ENCODE results near the gene KREMEN1.
"Not testable (repeated sequence)": the region's sequence is repeated elsewhere in the genome, so short reads cannot be mapped to it uniquely, and the experiment has no call there.

KREMEN1 gene

DNA sequence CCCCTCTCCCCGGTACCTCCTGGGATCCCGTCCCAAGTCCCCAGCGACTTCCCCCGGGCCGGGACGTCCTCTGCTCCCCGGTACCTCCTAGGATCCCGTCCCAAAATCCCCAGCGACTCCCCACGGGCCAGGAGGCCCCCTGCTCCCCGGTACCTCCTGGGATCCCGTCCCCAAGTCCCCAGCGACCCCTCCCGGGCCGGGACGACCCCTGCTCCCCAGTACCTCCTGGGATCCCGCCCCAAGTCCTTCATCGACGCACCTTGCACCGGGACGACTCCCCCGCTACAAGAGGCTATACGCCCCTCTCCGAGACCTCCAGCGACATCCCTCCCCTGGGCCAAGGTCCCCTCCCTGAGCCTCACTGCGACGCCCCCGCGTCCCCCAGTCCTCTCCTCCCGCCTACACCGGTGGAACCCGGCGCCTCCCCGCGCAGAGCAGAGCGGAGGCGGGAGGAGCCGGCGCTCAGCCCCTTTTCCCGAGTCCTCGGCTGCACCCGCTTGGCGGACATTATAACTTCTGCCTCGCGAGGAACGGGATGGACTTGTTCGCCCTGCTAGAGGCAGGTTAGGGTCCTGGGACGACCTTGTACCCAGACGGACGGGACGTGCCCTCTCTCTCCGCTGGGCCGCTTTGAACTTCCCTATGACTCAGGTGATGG, 912 bp downstream of the KREMEN1 start:
- in situ Hi-C loops (cut with MboI; ENCODE audit: low sequenced_read_pairs) = no loop called here

DNA sequence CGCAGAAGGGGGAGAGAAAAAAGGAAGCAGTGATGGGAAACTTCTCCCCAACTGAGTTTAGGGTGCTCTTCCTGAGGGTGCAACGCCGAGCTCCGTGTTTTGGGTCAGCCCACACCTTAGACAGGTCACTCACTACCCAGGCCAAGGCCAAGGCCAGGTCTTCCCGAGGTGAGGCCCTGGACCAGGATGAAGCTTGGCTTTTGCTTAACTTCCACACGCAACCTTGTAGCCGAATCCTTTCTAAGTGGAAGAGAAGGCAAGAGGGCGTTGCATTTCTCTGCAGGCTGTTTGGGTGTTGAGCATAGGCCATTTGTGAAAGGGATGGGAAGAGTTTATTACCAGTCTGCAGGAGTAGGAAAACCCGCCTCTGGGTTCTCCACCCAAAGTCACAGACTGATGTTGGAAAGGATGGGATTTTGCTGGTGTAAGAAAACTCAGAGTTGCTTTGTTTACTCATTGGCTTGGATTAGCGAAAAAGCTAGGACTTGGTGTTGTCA, 1.5 kb downstream of the KREMEN1 start:
- in situ Hi-C loops (cut with MboI; ENCODE audit: low sequenced_read_pairs) = no loop called here

DNA sequence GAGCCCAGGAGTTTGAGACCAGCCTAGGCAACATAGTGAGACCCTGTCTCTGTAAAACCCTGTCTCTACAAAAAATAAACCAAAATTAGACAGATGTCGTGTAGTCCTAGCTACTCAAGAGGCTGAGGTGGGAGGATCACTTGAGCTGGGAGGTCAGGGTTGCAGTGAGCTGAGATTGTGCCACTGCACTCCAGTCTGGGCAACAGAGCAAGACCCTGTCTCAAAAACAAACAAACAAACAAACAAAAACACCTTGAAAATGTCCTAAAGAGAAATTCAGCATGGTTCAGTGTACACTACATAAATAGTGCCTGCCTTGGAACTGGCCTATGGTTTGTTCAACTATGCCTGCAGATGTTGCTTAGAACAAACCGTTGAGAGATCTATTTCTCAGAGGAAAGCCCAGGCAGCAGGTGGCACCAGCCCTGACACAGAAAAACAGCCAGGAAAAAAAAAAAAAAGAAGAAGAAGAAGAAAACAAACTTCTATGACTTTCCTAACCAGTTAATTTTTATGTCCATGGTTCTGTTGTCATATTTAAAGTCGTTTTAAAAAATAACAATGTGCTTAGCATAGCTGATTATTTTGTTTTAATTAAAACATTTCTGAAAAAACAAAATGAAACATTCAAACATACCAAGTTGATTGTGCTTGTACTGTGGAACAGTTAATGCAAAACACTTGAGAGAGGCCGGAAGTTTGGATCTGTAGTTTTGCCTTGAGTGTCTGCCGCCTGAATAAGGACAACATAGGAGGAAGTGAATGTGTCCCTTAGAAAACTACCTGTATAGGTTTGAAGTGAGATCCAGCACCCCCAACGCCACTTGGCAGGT, 5.4 kb downstream of the KREMEN1 start:
- in situ Hi-C loops (cut with MboI; ENCODE audit: low sequenced_read_pairs) = no loop called here

DNA sequence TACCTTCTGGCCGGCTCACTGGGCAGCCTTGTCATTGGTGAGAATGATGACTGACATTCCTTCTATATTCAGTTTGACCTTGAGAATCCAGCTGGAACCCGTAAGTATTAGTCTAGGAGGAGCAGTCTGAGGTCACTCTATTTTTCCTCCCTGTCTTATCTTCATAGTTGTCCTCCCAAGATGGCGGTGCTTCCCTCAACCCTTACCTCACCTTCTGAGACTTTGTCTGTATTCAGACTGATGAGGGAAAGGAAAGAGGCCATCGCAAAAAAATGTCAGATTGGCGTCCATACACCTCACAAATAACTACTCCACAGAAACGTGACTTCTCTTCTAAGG, 6.0 kb downstream of the KREMEN1 start:
- in situ Hi-C loops (cut with MboI; ENCODE audit: low sequenced_read_pairs) = no loop called here

DNA sequence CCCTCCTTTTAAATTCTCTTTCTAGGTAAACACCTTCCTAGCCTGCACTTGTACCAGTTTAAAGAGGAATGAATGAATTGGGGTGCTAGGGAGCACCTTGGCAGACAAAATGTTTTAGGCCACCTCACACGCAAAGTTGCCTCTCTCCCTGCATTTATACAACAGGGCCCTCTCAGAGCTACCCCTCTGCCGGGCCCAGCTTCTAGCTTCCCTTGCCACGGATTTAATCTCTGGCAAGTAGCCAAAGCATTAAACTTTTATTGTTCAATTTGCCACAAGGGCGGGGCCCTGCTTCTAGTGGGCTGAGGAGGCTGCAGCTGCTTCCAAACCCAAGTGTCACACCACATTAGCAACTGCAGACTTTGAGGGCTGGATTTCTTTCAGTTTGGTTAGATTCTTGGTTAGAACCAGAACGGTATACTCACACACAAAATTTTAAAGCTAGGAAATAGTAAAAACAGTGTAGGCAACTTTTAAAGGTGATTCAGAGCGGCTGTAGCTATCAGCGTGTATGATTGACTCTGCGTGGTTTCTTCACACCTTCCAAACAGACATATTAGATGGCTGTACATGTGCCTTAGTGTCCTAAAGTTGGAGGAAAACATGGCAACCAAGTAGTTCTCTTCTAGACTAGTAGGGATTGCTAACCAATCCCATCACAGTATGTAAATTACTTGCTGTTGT, 6.5 kb downstream of the KREMEN1 start:
- in situ Hi-C loops (cut with MboI; ENCODE audit: low sequenced_read_pairs) = no loop called here

DNA sequence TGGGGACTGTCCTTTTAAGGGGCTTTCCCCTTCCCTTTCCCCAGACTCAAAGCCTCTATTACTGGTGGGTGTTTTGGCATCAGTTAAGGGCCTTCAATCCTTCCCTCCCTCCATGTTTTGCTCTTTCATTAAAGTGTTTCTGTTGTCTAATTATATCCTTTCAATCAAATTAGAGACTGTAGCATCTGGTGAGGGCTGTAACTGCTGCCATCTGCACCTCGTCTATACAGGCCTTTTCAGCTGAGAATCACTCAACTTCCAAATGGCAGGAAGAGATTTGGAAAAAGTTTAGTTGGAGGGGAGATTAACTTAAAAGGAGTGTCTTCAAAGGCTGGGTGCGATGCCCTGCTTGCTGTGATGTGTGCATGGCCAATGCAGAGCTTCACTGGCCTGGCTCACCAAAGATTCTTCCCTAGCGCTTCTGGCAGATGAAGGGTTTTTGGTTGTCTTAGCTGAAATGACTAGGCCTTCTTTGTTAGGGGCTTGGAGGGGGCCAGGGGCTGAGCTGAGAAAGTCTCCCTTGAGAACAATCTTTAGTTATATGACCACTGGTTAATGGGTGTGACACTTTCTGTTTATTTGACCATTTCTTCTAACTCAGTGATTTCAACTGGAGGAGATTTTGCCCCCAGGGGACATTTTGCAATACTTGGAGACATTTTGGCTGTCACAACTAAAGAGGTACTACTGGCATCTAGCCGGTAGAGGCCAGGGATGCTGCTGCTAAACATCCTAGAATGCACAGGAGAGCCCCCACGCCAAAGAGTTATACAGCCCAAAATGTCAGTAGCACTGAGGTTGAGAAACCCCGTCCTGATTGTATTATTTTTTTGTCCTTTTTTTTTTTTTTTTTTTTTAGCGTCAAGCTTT, 7.5 kb downstream of the KREMEN1 start:
- in situ Hi-C loops (cut with MboI; ENCODE audit: low sequenced_read_pairs) = no loop called here

DNA sequence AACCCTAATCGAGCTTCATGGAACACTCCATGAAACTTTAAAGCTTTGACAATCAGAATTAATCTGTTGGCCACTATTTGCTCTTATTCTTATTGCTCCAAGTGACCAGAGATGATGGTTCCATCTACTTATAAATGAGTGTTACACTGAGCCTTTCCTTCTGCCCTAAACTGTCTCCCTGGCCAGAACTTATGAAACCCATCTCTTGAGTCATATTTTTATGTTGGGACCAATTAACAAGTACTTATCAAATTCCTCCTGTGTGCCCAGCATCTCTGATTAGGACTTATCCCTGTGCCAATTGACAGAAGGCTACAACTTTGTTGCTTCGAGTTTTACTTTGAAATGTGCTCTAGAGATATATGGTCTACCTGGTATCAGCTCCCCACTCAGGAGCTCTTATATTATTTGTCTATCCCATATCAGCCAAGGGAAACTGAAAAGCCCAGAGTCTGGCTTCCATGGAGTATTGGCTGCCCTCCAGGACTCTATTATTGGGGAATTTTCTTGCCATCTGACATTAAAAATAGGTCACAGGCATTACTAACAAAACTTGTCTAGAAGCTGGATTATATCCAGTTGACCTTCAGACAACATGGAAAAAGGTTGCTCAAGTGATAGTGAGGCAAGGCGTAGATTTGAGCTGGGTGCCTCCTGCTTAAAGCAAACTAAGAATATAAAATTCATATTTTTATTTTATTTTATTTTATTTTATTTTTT, 8.8 kb downstream of the KREMEN1 start:
- in situ Hi-C loops (cut with MboI; ENCODE audit: low sequenced_read_pairs) = no loop called here

DNA sequence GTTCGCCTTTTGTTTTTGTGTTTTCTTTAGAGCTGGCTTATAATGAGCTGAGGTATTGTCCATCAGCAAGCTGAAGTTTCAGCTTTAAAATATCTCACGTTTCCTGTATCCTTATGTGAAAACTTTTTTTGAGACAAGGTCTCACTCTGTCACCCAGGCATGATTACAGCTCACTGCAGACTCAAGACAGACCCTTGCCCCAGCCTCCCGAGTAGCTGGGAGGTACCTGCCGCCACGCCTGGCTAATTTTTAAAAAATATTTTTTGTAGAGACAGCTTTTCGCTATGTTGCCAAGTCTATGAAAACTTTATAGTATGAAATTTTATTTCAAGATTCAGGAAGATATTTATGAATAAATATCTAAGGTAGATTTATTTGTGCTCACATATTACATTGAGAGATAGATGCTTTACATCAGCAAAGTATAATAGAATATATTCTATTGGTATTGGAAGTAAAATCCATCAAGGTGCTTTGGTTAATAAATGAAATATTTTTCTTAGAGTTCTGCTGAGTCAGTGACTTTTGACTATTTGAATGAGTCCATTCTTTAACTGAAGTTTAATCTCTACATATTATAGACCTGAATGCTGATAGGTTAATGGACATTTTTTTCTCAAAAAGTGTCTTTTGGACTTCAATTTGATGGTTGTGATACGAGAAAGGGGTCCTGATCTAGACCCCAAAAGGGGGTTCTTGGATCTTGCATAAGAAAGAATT, 10.2 kb downstream of the KREMEN1 start:
- in situ Hi-C loops (cut with MboI; ENCODE audit: low sequenced_read_pairs) = no loop called here

DNA sequence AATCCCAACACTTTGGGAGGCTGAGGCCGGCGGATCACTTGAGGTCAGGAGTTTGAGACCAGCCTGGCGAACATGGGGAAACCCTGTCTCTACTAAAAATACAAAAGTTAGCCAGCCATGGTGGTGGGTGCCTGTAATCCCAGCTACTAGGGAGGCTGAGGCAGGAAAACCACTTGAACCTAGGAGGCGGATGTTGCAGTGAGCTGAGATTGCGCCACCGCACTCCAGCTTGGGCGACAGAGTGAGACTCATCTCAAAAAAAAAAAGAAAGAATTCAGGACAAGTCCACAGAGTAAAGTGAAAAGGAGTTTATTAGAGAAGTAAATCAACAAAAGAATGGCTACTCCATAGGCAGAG, 10.7 kb downstream of the KREMEN1 start:
- in situ Hi-C loops (cut with MboI; ENCODE audit: low sequenced_read_pairs) = not testable (repeated sequence)

DNA sequence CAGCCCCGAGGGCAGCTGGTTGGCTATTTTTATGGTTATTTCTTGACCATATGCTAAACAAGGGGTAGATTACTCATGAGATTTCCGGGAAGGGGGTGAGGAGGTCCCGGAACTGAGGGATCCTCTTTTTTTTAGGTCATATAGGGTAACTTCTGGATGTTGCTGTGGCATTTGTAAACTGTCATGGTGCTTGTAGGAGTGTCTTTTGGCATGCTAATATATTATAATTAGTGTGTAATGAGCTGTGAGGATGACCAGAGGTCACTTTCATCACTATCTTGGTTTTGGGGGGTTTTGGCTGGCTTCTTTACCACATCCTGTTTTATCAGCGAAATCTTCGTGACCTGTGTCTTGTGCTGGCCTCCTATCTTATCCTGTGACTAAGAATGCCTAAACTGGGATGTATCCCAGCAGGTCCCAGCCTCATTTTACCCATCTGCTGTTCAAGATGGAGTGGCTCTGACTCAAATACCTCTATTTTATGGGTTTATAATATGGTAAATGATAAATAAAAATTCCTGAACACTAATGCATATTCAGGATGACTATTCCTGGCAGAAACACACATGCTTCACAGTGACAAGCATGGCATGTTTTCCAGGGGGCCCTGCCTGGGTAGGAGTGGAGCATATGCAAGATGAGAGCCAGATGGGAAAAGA, 11.2 kb downstream of the KREMEN1 start:
- in situ Hi-C loops (cut with MboI; ENCODE audit: low sequenced_read_pairs) = no loop called here

DNA sequence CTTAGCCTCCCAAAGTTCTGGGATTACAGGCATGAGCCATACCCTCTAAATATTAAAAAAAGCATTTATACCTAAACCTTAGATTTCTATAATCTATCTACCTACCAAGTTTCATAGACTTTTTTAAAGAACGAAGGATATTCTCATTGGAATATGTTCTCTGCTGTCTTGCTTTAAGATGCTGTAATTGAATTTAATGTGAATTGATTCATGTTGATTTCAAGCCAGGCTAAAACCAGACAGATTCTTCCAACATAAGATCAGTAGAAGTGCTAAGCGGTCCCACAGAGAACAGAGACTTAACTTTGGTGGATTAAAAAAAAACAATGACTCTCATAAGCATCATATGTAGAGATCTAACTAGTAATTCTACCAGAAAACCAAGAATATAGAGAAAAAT, 14.2 kb downstream of the KREMEN1 start:
- in situ Hi-C loops (cut with MboI; ENCODE audit: low sequenced_read_pairs) = no loop called here

DNA sequence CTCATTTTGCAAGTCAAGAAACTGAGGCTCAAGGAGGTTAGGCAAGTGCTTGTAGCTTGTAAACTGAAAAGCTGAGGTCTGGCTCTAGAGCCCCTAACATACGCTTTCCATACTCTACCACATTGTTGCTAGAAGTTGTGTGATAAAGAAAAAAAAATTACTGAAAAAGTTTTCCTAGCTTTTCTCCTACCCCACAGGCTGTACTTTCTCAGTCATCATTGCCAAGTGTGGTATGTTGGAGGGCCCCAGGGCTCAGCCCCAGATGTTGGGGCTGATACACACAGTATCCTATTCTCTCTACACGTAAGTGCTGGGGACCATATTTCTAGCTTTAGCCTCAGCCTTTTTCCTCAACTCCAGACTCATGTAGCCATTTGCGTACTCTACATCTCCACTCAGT, 16.0 kb downstream of the KREMEN1 start:
- in situ Hi-C loops (cut with MboI; ENCODE audit: low sequenced_read_pairs) = no loop called here

DNA sequence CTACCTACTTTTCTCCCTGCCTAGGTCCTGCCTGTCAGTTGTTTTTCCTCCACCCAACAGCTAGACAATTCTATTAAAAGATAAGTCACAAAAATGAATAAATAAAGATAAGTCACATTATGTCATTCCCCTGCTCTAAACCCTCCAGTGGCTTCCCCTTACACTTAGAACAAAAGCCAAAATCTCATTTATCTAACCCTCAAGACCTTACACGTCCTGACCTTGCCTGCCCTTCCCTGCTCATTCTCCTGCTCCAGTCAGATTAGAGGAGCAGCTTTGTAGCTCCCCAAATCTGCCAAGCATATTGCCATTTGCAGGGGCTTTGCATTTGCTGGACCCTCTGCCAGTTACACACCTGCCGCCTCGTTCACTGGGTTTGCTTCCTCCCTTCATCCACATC, 16.7 kb downstream of the KREMEN1 start:
- in situ Hi-C loops (cut with MboI; ENCODE audit: low sequenced_read_pairs) = no loop called here

DNA sequence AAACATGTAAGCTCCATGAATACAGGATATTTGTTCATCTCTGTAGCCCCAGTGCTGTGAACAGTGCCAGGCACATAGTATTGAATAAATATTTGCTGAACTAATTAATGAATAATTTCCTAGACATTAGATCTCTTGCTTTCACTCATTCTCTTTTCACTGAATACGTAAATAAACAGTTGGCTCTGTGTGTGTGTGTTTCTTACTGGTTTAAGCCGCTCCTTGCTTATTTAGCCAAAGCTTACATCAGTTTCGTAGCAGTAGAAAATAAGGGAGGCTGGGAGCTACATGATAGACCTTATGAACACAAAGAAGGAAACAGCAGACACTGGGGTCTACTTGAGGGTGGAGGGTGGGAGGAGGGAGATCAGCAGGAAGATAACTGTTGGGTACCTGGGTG, 17.2 kb downstream of the KREMEN1 start:
- in situ Hi-C loops (cut with MboI; ENCODE audit: low sequenced_read_pairs) = no loop called here

DNA sequence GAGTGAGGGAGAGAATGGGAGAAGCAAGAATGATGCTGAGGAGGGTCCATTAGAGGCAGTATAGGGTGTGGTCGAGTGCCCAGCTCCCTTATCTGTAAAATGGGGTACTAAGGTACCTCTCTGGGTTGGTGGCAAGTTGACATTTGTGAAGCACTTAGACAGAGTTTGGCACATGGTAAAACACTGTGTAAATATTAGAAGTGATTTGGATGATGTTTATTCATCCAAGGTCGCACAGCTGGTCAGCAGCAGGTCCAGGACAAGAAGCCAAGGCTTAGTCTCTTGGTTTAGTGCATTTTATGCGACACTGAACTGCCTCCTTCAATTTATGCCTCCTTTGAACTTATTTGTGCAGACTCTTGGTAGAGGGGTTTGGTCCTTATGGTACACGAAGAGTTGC, 19.4 kb downstream of the KREMEN1 start:
- in situ Hi-C loops (cut with MboI; ENCODE audit: low sequenced_read_pairs) = no loop called here

DNA sequence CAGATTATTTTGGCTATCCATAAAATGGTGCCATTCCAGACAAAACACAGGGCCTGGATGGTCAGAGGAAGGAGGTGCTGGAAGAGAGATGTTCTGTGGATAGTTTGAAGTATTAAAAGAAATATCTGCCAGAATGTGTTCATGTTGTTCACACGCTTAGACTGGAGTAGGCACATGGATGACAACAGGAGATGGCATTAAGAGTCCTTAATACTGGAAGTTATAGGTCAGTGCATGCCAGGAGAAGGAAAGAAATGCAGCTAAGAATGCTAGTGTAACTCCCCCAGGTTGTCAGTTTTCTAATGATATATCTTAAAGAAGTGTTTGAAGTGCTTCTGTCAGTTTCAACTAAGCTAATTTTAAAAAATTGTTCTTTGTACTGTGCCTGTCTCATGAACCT, 20.2 kb downstream of the KREMEN1 start:
- in situ Hi-C loops (cut with MboI; ENCODE audit: low sequenced_read_pairs) = no loop called here

DNA sequence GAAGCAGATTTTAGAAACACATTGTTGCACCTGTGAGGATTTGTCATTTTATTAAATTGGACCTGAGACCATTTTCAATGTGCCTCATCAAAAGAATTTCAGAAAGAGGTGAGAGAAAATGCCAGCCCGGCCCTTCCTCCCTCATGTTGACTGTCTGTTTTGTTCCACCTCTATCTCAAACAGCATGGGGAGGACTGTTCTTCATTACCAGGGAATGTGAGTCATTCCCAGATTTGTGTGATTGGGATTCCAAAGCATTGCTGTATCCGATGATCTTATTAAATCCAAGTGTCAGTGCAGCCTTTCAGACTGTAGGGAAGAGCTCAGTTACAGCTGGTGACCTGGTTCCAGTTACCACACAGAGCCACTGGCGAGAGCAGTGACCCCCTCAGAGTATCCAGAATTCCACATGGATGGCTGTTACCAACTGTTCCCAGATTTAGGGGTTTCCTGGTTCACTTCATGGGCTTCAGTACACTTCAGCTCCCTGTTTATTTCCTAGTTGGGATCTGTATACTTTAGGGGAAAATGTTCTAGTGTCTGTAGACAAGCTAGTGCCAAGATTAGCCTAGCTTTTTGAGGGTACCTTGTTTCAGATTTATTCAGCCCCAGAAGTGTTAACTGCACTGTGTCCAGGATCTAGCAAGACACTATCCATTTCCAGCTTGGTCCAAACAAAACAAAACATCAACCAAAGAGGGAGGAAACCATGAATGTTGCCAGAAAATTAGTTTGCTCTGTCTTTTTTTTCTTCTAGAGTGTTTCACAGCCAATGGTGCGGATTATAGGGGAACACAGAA, 20.9 kb downstream of the KREMEN1 start:
- in situ Hi-C loops (cut with MboI; ENCODE audit: low sequenced_read_pairs) = no loop called here

DNA sequence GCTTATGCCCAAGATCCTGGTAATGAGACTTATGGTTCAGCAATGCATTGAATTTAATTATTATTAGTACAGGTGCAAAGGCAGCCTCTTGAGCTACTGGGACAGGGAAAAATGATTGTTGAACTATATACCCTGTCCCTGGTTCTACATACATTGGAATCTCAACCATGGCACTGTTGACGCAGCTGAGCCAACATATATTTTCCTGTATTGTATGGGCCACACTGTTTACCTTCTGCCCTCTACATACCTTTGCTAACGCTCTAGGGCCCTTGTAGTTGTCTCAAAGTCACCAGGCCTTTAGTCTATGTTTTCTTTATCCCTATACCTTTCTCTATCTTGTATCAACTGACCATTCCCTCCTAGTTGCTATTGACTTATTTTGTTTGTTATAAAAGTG, 22.6 kb downstream of the KREMEN1 start:
- in situ Hi-C loops (cut with MboI; ENCODE audit: low sequenced_read_pairs) = no loop called here
